HepG2 (cell line): ENCODE data around the gene BACH2. TPM values are rescaled to one million over a fixed set of nuclear protein-coding genes. Genes with fewer than 3 reads are reported as not detected.

ENCODE experiments used
- ATAC-seq: fragments of 200-7000 bp; cut with Tn5 transposase; 3 replicates; pipeline ENCODE4 v1.9.1; 2020; ENCODE audit warnings: mild to moderate bottlenecking, moderate library complexity
- BruUV-seq: library from RNA; stranded (reverse); fragments of 400-500 nt; replicated peaks from 2 replicates; lab custom pipeline; 2021; lab: Mats Ljungman, UMichigan
- CTCF ChIA-PET: fragments of 300-600 bp; formaldehyde crosslinking; extraction: SDS; loops from one replicate; lab custom pipeline; 2021; ENCODE audit warnings: low total read pairs, inconsistent platforms, low intra/inter-chr PET ratio; lab: Yijun Ruan, JAX
- POLR2A ChIA-PET: fragments of 350-600 bp; sonication (Branson Sonifier 250); formaldehyde crosslinking; loops from one replicate; lab custom pipeline; 2020; ENCODE audit warnings: antibody characterized with exemption, inconsistent platforms; lab: Yijun Ruan, JAX
- DNase-seq: peaks from one replicate; pipeline ENCODE4 v3.0.0-alpha.2; 2015; ENCODE audit warnings: low spot score
- FAIRE-seq: peaks from 3 replicates; lab custom pipeline; 2011; peaks lifted over from hg19 to GRCh38; lab: Jason Lieb, UNC
- H2AFZ ChIP-seq: one replicate; pipeline ENCODE4 v1.6.1; 2011; ENCODE audit warnings: low read length, inconsistent platforms
- H3K27ac ChIP-seq: fragments of 300-600 bp; 3 replicates; pipeline ENCODE4 v1.8.0; 2011; ENCODE audit warnings: mixed run types, mild to moderate bottlenecking, mixed read lengths, low read length, inconsistent platforms; ENCODE audit not compliant: insufficient read depth; ENCODE audit errors: extremely low read length
- H3K27me3 ChIP-seq, 2 experiments: fragments of 200-600 bp in 1 of 2; 2 replicates in 1 of 2; 3 replicates in 1 of 2; pipeline versions ENCODE4 v1.6.0 to v1.8.0; 2011; ENCODE audit warnings: low read length in 2 of 2, mild to moderate bottlenecking in 2 of 2, moderate library complexity in 2 of 2, inconsistent platforms in 1 of 2; ENCODE audit not compliant: insufficient read depth in 2 of 2, control insufficient read depth in 1 of 2
- H3K36me3 ChIP-seq, 2 experiments: fragments of 200-600 bp in 1 of 2; replicated peaks in 1 of 2; 2 replicates in 1 of 2; 3 replicates in 1 of 2; pipeline versions ENCODE4 v1.5.1 to v1.8.0; 2011; ENCODE audit warnings: low read length in 2 of 2, inconsistent platforms in 1 of 2; ENCODE audit not compliant: insufficient read depth in 2 of 2, control insufficient read depth in 1 of 2
- H3K4me1 ChIP-seq: 2 replicates; pipeline ENCODE4 v1.5.1; 2012; ENCODE audit warnings: low read length, inconsistent platforms; ENCODE audit not compliant: insufficient read depth
- H3K4me2 ChIP-seq: 2 replicates; pipeline ENCODE4 v1.6.0; 2011; ENCODE audit warnings: low read depth, low read length, inconsistent platforms
- H3K4me3 ChIP-seq, 3 experiments: fragments of 200-600 bp in 1 of 3; sonication (generic), shearing (Covaris generic) in 1 of 3; replicated peaks in 1 of 3; 2 replicates each; pipeline ENCODE4 v1.5.1; 2011 to 2016; ENCODE audit warnings: low read length in 3 of 3, inconsistent platforms in 2 of 3, low read depth in 2 of 3, mild to moderate bottlenecking in 2 of 3, control low read depth in 1 of 3, mixed read lengths in 1 of 3; ENCODE audit not compliant: insufficient read depth in 1 of 3
- H3K79me2 ChIP-seq: one replicate; pipeline ENCODE4 v1.6.1; 2011; ENCODE audit warnings: low read length, inconsistent platforms; ENCODE audit not compliant: insufficient read depth
- H3K9ac ChIP-seq: 2 replicates; pipeline ENCODE4 v1.6.0; 2011; ENCODE audit warnings: mild to moderate bottlenecking, low read depth, low read length, inconsistent platforms; ENCODE audit not compliant: insufficient read depth
- H3K9me3 ChIP-seq: 2 replicates; pipeline ENCODE4 v1.5.1; 2012; ENCODE audit warnings: mild to moderate bottlenecking, low read length
- H4K20me1 ChIP-seq: 2 replicates; pipeline ENCODE4 v1.6.0; 2011; ENCODE audit warnings: inconsistent platforms, mild to moderate bottlenecking, low read length, moderate library complexity; ENCODE audit not compliant: insufficient read depth
- CHCHD3 ChIP-seq: sonication (generic); formaldehyde crosslinking; IDR thresholded peaks from 2 replicates; pipeline ENCODE4 v1.8.0; 2022; ENCODE audit warnings: mild to moderate bottlenecking, missing genetic modification reagents, moderate library complexity
- MAFF ChIP-seq: IDR thresholded peaks from 2 replicates; pipeline ENCODE4 v1.6.1; 2011; ENCODE audit warnings: low read depth, low read length, improper control_type of control experiment
- MAFK ChIP-seq, 2 experiments: IDR thresholded peaks in 1 of 2; conservative IDR thresholded peaks in 1 of 2; 2 replicates each; pipeline ENCODE4 v1.6.1; 2011; ENCODE audit warnings: improper control_type of control experiment in 2 of 2, low read length in 2 of 2
- TERF1 ChIP-seq: sonication (generic); formaldehyde crosslinking; IDR thresholded peaks from 2 replicates; pipeline ENCODE4 v1.8.0; 2022; ENCODE audit warnings: mild to moderate bottlenecking, missing genetic modification reagents, moderate library complexity
- ZNF20 ChIP-seq: sonication (generic); formaldehyde crosslinking; IDR thresholded peaks from 2 replicates; pipeline ENCODE4 v1.4.0; 2020; ENCODE audit warnings: mild to moderate bottlenecking, moderate library complexity, missing genetic modification reagents
- ZNF317 ChIP-seq: sonication (generic); formaldehyde crosslinking; IDR thresholded peaks from 2 replicates; pipeline ENCODE4 v1.5.0; 2020; ENCODE audit warnings: mild to moderate bottlenecking, missing genetic modification reagents
- ZNF414 ChIP-seq: sonication (generic); formaldehyde crosslinking; IDR thresholded peaks from 2 replicates; pipeline ENCODE4 v1.5.0; 2020; ENCODE audit warnings: missing genetic modification reagents
- WGBS: methylation state at CpG from one replicate; pipeline ENCODE4 v1.1.6; 2017; ENCODE audit warnings: low lambda C conversion rate; 5-methylcytosine and 5-hydroxymethylcytosine counted together
- in situ Hi-C: cut with HindIII; loops from 2 replicates; pipeline ENCODE4 v1.10.0; 2017; ENCODE audit warnings: low pct_unique_long_range_greater_than_20kb; ENCODE audit not compliant: extremely low pct_ligation_motif_present
- intact Hi-C: fragments of 100-400 bp; cut with micrococcal nuclease; formaldehyde crosslinking; loops from one replicate; pipeline ENCODE4 v1.10.0; 2022; ENCODE audit not compliant: unreplicated experiment
- polyA plus RNA-seq, 8 experiments: library from polyadenylated mRNA; depleted of rRNA in 3 of 8; stranded (reverse) in 7 of 8; unstranded in 1 of 8; fragments of >200 nt; fragmentation: Illumina TruSeq in 4 of 8; extraction: Trizol in 4 of 8; gene quantifications; 2 replicates each; pipeline versions ENCODE4 v1.2.1 to v1.2.3, GENCODE V29; 2011 to 2016; ENCODE audit warnings: low read depth in 4 of 8, missing spikeins in 1 of 8, mixed read lengths in 1 of 8; ENCODE audit not compliant: insufficient read depth in 1 of 8
- total RNA-seq, 5 experiments: library from RNA; depleted of rRNA; stranded (reverse); fragments of >200 nt; fragmentation: Illumina TruSeq; extraction: Trizol; gene quantifications; 2 replicates each; pipeline ENCODE4 v1.2.3, GENCODE V29; 2016; ENCODE audit warnings: low read depth in 1 of 5

Gene BACH2
- total and polyA plus RNA-seq, 2 of the 13 experiments (the other 11 are each of a cell fraction or from before 2014, with no cell fraction given) = 0.01 TPM; not detected in 1

- no peaks in the 10 kb centered on the region for H3K36me3 ChIP-seq
- H3K4me1 ChIP-seq = no peaks in the 10 kb centered on the region
- WGBS = 2% methylated on average over 2 of the region's 2 CpGs
- no peak overlapping the region for H3K4me3 ChIP-seq
- intact Hi-C loops = no loop called here
- FAIRE-seq (no peak), DNase-seq (no peak), ATAC-seq (no peak)
- no peak overlapping the region for H3K4me2 ChIP-seq
- no peak overlapping the region for H3K27ac ChIP-seq
- POLR2A ChIA-PET = no interaction called here
- CTCF ChIA-PET = no interaction called here
- H3K27me3 ChIP-seq = no peaks in the 10 kb centered on the region
- H3K79me2 ChIP-seq = no peaks in the 10 kb centered on the region
- H3K9ac ChIP-seq = no peak overlapping the region
- TF ChIP-seq MAFF (peak; percentile 29; the same call in 1 of the 2 replicates), CHCHD3 (CRISPR knock-in tag) (no peak), MAFK (conservative IDR thresholded peaks at IDR 0.05 in 1 of 2, IDR thresholded peaks at IDR 0.05 in 1 of 2; ENCODE audit: low read length in 2 of 2) (peak in 1 of 2 experiments; percentile 29; a peak in 2 of 4 replicates), TERF1 (CRISPR knock-in tag) (no peak)
- no peaks in the 10 kb centered on the region for H3K9me3 ChIP-seq
- no peaks in the 10 kb centered on the region for H4K20me1 ChIP-seq
- no peak overlapping the region for H2AFZ ChIP-seq
- in situ Hi-C loops = no loop called here
- BruUV-seq = no TSS peak
Observed at GRCh38 chr6:90329386-90330077, 32.9 kb upstream of the BACH2 start.

- H3K36me3 ChIP-seq = no peaks in the 10 kb centered on the region
- H3K27me3 ChIP-seq = no peaks in the 10 kb centered on the region
- H4K20me1 ChIP-seq = no peaks in the 10 kb centered on the region
- in situ Hi-C loops = no loop called here
- no peaks in the 10 kb centered on the region for H3K4me1 ChIP-seq
- no peak for FAIRE-seq
- H3K9me3 ChIP-seq = no peaks in the 10 kb centered on the region
- no peak overlapping the region for H3K9ac ChIP-seq
- TF ChIP-seq ZNF20 = no peak
- TF ChIP-seq ZNF414 = no peak
- no peak for TF ChIP-seq ZNF317
- H3K27ac ChIP-seq = no peak overlapping the region
- no peak overlapping the region for H2AFZ ChIP-seq
- intact Hi-C loops = no loop called here
- no peak overlapping the region for H3K4me3 ChIP-seq
- ChIA-PET CTCF (no interaction called here), POLR2A (no interaction called here)
- H3K79me2 ChIP-seq = no peaks in the 10 kb centered on the region
- WGBS = 0% methylated on average over 1 of the region's 1 CpG
- no peak overlapping the region for H3K4me2 ChIP-seq
- no peak for DNase-seq
- BruUV-seq = no TSS peak
- ATAC-seq = no peak
Observed at GRCh38 chr6:90328004-90328403, 31.4 kb upstream of the BACH2 start.
